HuH-7.5 (cell line): Measurements from ENCODE around the gene SPPL2A.
"Not testable (repeated sequence)": the region's sequence is repeated elsewhere in the genome, so short reads cannot be mapped to it uniquely, and the experiment has no call there.

ENCODE experiments used
- DNase-seq: peaks from one replicate; pipeline ENCODE4 v3.0.0; 2011; ENCODE audit warnings: low spot score

Gene SPPL2A

DNA sequence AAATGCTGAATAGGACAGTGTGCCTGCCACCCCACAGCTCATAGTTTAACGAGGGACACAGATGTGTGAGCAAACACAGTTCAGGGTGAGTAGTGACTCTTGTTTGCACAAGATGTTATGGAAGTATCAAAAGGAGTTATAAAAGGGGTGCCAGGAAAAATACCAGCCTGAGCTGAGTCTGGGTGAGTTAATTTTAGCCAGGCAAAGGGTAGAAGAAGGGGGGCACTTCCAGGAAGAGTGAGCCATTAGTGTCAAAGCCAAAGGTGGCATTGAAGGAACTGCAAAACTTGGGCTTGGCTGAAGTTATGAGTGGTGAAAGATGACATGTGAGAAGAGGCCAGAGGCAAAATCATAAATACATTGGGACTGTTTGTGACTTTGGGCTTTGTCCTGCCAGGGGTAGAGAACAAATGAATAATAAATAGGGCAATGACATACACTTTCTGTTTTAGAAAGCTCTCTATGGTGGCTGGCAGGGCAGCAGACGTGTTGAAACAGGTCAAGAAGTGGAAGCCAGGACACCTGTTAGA is 1.9 kb upstream of the SPPL2A start:
- DNase-seq = no peak

DNA sequence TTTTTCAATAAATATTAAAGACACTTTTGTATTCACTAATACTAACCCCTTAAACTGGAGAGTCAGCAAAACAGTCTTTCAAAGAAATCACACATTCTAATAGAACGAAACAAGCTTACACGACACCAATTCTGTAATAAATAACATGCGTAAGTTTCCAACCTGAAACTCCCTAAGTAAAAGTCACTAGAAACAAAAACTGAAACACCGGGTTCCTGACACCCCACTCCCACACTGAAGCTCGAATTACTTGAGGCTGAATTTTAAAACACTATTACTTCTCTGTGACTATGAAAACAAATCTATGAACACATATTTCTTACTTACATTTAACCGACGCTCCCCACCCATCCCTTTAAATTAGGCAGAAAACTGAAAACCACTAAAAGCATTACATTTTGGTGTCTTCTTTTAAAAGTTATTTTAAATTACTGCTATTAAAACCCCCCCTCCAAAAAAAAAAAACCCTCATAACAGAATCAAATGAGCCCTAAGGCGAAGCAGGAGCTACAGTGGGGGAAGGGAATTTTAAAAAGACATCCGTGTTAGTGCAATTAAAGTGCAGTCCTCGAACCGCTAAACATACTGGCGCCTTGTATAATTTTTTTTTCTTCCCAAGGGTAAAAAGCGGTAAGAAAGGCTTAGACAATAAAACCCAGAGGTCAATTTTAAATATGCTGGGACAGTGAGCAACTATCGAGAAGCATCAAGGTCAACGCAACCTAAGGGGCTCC is 878 bp downstream of the SPPL2A start:
- no peak for DNase-seq

DNA sequence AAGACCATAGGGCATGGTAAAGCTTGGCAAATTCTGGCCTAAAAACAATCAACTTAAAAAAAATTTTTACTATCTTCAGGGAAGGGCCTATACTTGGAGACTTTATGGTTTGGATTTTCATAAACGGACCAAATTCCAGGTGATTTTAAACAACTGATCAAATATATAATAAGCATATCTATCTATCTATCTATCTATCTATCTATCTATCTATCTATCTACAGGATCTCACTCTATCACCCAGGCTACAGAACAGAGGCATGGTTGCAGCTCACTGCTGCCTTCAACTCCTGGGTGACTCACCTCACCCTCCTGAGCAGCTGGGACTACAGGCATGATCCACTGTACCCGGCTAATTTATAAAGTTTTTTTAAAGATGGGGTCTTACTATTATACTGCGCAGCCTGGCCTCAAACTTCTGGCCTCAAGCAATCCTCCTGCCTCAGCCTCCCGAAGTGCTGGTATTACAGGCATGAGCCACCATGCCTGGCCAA is 6.7 kb downstream of the SPPL2A start:
- DNase-seq = no peak

- DNase-seq = no peak
These were observed 12.0 kb downstream of the SPPL2A start for GRCh38 chr15:50753463-50753862.

DNA sequence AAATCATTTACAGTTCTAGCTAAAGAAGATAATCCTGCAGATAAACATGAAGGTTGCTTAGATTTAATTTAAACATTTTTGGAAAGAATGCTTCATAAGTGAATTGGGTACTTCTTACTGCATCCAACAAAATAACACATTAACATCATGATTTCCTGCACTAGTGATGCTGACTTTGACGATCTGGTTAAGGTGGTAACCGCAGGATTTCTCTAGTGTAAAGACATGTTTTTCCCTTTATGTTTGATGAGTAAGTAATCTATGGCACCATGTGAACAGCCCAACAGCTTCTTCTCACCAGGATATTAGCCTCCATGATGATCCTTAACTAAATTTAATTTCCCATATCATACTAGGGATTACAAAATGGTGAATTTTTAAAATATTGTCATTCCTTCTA is 14.1 kb downstream of the SPPL2A start:
- no peak for DNase-seq

GRCh38 chr15:50750227-50750705 is 15.2 kb downstream of the SPPL2A start:
- no peak for DNase-seq

DNA sequence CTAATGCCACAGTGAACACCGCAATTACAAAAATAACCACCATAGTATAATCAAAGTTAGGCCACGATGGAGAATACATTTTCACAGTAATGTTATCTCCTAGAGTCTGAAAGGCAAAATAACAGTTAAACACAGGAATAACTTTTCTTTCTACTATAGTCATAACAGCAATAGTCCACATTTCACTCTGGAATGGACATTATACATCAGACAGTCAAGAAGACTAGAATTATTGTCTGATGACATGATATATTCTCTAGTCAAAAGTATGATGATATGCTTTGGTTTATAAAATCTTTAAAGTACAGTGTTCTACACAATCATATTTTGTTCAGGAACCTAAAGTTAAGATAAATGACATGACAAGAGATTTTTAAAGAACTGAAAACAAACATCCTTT is 18.0 kb downstream of the SPPL2A start:
- DNase-seq = no peak

DNA sequence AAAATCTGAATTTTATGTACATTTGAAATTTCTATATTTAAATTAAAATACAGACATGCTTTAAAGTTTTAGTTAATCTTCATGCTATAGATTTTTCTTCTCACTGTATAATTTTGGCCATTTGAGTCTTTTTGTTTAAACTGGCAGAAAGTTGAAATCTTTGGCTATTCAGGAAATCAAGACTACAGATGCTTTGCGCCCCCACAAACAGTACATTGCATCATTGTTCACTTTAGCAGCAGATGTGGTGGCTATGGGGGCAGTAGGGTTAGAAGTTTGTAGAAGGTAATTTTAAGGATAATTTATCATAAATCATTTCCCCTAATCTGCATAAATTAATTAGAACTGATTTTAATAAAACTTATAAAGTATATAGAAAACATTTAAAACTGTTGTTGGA is 20.9 kb downstream of the SPPL2A start:
- no peak for DNase-seq

DNA sequence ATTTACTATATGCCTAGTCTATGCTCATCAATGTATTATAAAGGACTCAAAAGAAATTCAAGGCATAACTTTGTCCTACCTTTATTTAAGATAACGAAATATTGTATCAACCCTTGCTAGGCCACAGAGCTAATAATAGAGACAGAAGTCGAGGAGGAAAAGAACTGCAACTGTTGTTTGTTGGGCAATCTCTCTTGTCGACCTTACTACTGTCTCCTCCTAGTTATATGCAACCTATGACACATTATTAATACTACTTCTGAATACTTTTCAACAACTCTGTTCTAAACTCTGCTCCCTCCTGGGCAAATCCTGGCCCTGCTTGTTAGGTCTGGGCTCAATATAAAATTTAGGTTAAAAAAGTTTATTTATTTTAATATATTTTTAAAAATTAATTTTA is 24.6 kb downstream of the SPPL2A start:
- DNase-seq = no peak

DNA sequence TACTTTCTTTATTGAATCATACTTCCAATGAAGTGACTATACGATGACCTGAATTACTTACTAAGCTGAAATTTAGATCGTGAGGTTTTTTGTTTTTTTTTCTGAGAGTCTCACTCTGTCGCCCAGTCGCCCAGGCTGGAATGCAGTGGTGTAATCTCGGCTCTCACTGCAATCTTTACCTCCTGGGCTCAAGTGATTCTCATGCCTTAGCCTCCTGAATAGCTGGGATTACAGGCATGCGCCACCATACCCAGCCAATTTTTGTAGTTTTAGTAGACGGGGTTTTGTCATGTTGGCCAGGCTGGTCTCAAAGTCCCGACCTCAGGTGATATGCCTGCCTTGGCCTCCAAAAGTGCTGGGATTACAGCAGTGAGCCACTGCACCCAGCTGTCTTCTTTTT is 28.7 kb downstream of the SPPL2A start:
- no peak for DNase-seq

DNA sequence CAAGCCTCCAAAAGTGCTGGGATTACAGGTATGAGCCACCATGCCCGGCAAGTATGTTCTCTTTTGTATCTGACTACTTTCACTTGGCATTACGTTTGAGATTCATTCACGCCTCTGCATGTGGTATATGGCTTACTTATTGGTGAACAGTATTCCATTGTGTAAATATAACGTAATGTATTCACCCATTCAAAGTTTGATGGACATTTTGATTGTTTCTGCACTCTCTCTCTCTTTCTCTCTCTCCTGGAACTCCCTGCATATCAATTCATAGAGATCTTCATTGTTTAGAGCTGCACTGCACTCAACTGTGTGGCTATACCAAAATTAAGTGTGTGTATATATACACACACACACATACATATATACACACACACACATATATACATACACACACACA is 30.4 kb downstream of the SPPL2A start:
- no peak for DNase-seq

DNA sequence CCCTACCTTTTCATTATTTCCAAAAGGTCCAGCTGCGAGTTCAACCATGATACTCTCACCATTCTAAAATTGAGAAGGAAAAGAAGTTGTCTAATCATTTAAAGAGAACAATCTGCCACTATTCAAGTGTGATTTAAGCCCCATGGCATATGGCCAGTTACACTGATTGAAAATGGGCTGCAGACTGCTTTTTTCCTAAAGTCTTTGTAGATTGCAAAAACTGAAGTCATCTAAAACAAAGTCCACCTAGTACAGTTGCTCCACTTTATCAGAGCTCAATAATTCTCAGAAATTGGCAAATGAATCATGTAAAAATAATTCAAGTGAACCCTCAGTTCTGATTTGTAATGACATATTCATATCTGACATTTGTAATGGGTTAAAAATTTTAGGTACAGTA is 39.2 kb downstream of the SPPL2A start:
- DNase-seq = no peak

- DNase-seq = peak; percentile 29
These were observed 46.8 kb downstream of the SPPL2A start for GRCh38 chr15:50718700-50719125.

GRCh38 chr15:50712018-50712417 is 53.5 kb downstream of the SPPL2A start:
- no peak for DNase-seq

GRCh38 chr15:50710585-50710984 is 54.9 kb downstream of the SPPL2A start:
- DNase-seq = no peak

GRCh38 chr15:50707878-50708427 is 57.6 kb downstream of the SPPL2A start:
- DNase-seq = no peak

- no peak for DNase-seq
These were observed 62.7 kb downstream of the SPPL2A start for GRCh38 chr15:50702762-50703334.

GRCh38 chr15:50698101-50698500 is 67.4 kb downstream of the SPPL2A start:
- no peak for DNase-seq

DNA sequence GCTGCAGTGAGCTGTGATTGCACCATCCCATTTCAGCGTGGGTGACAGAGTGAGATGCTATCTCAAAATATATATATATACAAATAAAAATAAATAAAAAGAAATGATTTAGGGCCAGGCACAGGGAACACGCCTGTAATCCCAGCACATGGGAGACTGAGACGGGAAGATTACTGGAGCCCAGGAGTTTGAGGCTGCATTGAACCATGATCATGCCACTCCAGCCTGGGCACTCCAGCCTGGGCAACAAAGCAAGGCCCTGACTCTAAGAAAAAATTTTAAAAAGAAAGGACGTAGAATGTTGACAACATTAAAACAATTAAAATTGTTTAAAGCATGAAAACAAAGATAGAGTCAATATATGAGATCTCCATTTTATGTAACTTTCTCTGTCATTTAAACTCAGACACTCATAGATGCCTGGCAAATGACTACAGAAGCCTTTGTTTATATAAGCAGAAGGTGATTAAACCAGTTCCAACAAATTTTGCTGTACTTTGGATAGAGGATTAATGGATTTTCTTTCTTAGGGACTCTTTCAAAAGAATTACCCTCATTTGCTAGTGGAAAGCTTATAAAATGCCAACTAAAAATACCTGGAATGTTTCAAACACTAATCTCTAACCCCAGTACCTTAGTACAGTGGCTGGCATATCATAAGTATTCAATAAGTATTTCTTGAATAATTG is 68.3 kb downstream of the SPPL2A start:
- DNase-seq = no peak

GRCh38 chr15:50694634-50695165 is 70.8 kb downstream of the SPPL2A start:
- DNase-seq = not testable (repeated sequence)

DNA sequence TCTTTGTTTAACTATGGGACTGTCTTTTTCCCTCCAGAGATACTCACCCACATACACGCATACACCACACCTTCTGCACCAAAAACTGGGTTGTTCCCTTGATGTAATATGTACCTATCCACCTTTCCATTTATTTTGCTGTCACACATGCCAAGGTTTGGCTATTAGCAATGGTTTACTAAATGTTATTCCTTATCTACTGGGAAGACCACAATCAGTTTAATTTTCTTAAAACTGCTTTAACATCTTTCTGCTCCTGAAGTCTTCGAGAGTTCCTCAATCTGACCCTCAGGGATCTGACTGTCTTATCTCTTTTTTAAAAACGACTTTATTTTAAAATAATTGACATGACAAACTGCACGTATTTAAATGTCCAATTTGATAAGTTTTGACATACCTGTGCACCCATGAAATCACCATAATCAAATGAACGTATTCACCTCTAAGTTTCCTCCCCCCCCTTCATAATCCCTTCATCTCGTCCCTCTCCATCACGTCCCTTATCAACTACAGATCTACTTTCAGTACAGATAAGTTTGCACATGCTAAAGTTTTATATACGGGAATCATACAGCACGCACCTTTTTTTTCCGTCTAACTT is 78.1 kb downstream of the SPPL2A start:
- no peak for DNase-seq
